HepG2 (cell line): Measurements from ENCODE around the gene RBSN. TPM values are rescaled to one million over a fixed set of nuclear protein-coding genes. Genes with fewer than 3 reads are reported as not detected.

Source experiments
- FOSL2 ChIP-seq: sonication (generic); formaldehyde crosslinking; IDR thresholded peaks from 2 replicates; pipeline ENCODE4 v1.4.0; 2020; ENCODE audit warnings: missing genetic modification reagents
- HNF4A ChIP-seq: sonication (generic); formaldehyde crosslinking; IDR thresholded peaks from 2 replicates; pipeline ENCODE4 v1.4.0; 2020; ENCODE audit warnings: missing genetic modification reagents
- KLF6 ChIP-seq: IDR thresholded peaks from 2 replicates; pipeline ENCODE4 v1.8.0; 2016; ENCODE audit warnings: missing biosample characterization, missing genetic modification reagents
- MAFF ChIP-seq: IDR thresholded peaks from 2 replicates; pipeline ENCODE4 v1.6.1; 2011; ENCODE audit warnings: low read depth, low read length, improper control_type of control experiment
- MATR3 ChIP-seq: sonication (generic); formaldehyde crosslinking; IDR thresholded peaks from 2 replicates; pipeline ENCODE4 v1.4.0; 2020; ENCODE audit warnings: missing genetic modification reagents
- MTF1 ChIP-seq: sonication (generic); formaldehyde crosslinking; IDR thresholded peaks from 2 replicates; pipeline ENCODE4 v1.5.0; 2020; ENCODE audit warnings: missing genetic modification reagents
- NCOA1 ChIP-seq: sonication (generic); formaldehyde crosslinking; IDR thresholded peaks from 2 replicates; pipeline ENCODE4 v1.9.0; 2021; ENCODE audit warnings: missing genetic modification reagents
- NCOA2 ChIP-seq: sonication (generic); formaldehyde crosslinking; IDR thresholded peaks from 2 replicates; pipeline ENCODE4 v1.8.0; 2022; ENCODE audit warnings: inconsistent platforms
- PHF5A ChIP-seq: IDR thresholded peaks from one replicate; pipeline ENCODE4 v1.6.1; 2018; ENCODE audit warnings: low read depth, missing genetic modification reagents; ENCODE audit not compliant: unreplicated experiment
- PITX1 ChIP-seq: sonication (generic); formaldehyde crosslinking; IDR thresholded peaks from 2 replicates; pipeline ENCODE4 v1.5.1; 2020; ENCODE audit warnings: mild to moderate bottlenecking, missing genetic modification reagents
- PRPF4 ChIP-seq: fragments of 200-400 bp; formaldehyde crosslinking; IDR thresholded peaks from 2 replicates; pipeline ENCODE4 v1.6.1; 2016; ENCODE audit warnings: low read length, low read depth; ENCODE audit not compliant: poor library complexity, severe bottlenecking
- REXO4 ChIP-seq: sonication (generic); formaldehyde crosslinking; IDR thresholded peaks from 2 replicates; pipeline ENCODE4 v1.8.0; 2022; ENCODE audit warnings: missing genetic modification reagents, mild to moderate bottlenecking, borderline replicate concordance
- RFX3 ChIP-seq: IDR thresholded peaks from 2 replicates; pipeline ENCODE4 v1.6.1; 2016; ENCODE audit warnings: missing biosample characterization, missing genetic modification reagents
- SAP130 ChIP-seq: IDR thresholded peaks from 2 replicates; pipeline ENCODE4 v1.6.1; 2016; ENCODE audit warnings: low read depth
- SCMH1 ChIP-seq: sonication (generic); formaldehyde crosslinking; IDR thresholded peaks from 2 replicates; pipeline ENCODE4 v1.9.0; 2021; ENCODE audit warnings: missing genetic modification reagents, mild to moderate bottlenecking, borderline replicate concordance
- SNAPC2 ChIP-seq: sonication (generic); formaldehyde crosslinking; IDR thresholded peaks from 2 replicates; pipeline ENCODE4 v1.8.1; 2022; ENCODE audit warnings: mild to moderate bottlenecking, missing genetic modification reagents
- U2AF1 ChIP-seq: fragments of 200-400 bp; formaldehyde crosslinking; optimal IDR thresholded peaks from 2 replicates; pipeline ENCODE3; 2017; ENCODE audit warnings: mild to moderate bottlenecking, low read depth, low read length
- ZNF430 ChIP-seq: sonication (generic); formaldehyde crosslinking; IDR thresholded peaks from 2 replicates; pipeline ENCODE4 v1.9.0; 2021; ENCODE audit warnings: mild to moderate bottlenecking, missing genetic modification reagents
- ZNF570 ChIP-seq: sonication (generic); formaldehyde crosslinking; IDR thresholded peaks from 2 replicates; pipeline ENCODE4 v1.4.0; 2020; ENCODE audit warnings: mild to moderate bottlenecking, missing genetic modification reagents, borderline replicate concordance
- polyA plus RNA-seq, 8 experiments: library from polyadenylated mRNA; depleted of rRNA in 3 of 8; stranded (reverse) in 7 of 8; unstranded in 1 of 8; fragments of >200 nt; fragmentation: Illumina TruSeq in 4 of 8; extraction: Trizol in 4 of 8; gene quantifications; 2 replicates each; pipeline versions ENCODE4 v1.2.1 to v1.2.3, GENCODE V29; 2011 to 2016; ENCODE audit warnings: low read depth in 4 of 8, missing spikeins in 1 of 8, mixed read lengths in 1 of 8; ENCODE audit not compliant: insufficient read depth in 1 of 8
- total RNA-seq, 5 experiments: library from RNA; depleted of rRNA; stranded (reverse); fragments of >200 nt; fragmentation: Illumina TruSeq; extraction: Trizol; gene quantifications; 2 replicates each; pipeline ENCODE4 v1.2.3, GENCODE V29; 2016; ENCODE audit warnings: low read depth in 1 of 5
- TF ChIP-seq, protein P1 (sequence below): sonication (generic); formaldehyde crosslinking; IDR thresholded peaks from 2 replicates; pipeline ENCODE4 v1.4.0; 2020; ENCODE audit warnings: missing genetic modification reagents, borderline replicate concordance
- TF ChIP-seq, protein P2 (sequence below): sonication (generic); formaldehyde crosslinking; IDR thresholded peaks from 2 replicates; pipeline ENCODE4 v1.8.0; 2022; ENCODE audit warnings: mild to moderate bottlenecking, missing genetic modification reagents, borderline replicate concordance
- TF ChIP-seq, protein P3 (sequence below): sonication (generic); formaldehyde crosslinking; IDR thresholded peaks from 2 replicates; pipeline ENCODE4 v1.8.1; 2023; ENCODE audit warnings: mild to moderate bottlenecking, missing genetic modification reagents
- TF ChIP-seq, protein P4 (sequence below): sonication (generic); formaldehyde crosslinking; IDR thresholded peaks from 2 replicates; pipeline ENCODE4 v1.4.0; 2020; ENCODE audit warnings: missing genetic modification reagents
- TF ChIP-seq, protein P5 (sequence below): fragments of 450-650 bp; IDR thresholded peaks from 2 replicates; pipeline ENCODE4 v1.6.1; 2017

The RBSN gene
- total and polyA plus RNA-seq, 2 of the 13 experiments (the other 11 are each of a cell fraction or from before 2014, with no cell fraction given) = 7.9 to 11.8 TPM

DNA sequence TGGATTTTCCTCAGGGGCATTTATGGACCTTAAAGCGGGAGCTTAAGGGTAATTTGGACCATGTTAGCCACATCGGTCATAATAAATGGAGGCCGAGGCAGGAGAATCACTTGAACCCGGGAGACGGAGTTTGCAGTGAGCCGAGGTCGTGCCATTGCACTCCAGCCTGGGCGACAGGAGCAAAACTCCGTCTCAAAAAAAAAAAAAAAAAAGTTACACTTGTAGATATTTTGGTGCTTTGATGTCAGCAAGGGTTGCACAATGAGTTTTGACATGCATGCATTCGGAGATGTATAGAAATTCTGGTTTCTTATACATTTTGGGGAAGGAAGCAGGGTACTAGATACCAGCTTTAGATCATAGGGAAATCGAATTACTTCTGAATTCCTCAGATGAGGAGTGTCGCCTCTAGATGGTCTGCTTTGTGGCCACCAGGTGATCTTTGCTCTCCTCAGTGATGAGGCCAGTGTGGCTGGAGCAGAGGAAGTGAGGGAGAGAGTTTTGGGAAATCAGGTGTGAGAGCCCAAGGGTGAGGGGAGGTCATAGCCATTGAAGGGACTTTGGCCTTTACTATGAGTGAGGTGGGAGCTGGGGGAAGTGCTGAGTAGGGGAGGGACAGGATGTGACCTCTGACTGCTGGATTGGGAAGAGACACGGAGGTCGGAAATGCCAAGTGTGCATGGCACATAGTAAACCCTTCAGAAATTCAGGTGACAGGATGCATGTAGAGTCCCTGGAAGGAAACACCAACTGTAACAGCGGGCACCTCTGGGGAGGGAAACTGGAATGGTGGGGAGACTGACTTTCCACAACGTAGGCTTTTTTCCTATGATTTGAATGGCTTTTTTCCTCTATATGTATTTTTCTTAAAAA is 8.4 kb upstream of the RBSN start (continued):
- TF ChIP-seq REXO4 (CRISPR knock-in tag) (no peak), SNAPC2 (CRISPR knock-in tag) (peak; percentile 29; the same call in 1 of the 2 replicates), NCOA2 (CRISPR knock-in tag) (peak; percentile 80), SAP130 (CRISPR knock-in tag) (peak; percentile 71), FOSL2 (no peak), NCOA1 (CRISPR knock-in tag) (0 out of 2 replicates have a peak, but pooled peaks have one; percentile 57), ZNF570 (CRISPR knock-in tag) (no peak), HNF4A (CRISPR knock-in tag) (peak; percentile 96), PHF5A (CRISPR knock-in tag) (no peak), SCMH1 (CRISPR knock-in tag) (no peak), U2AF1 (no peak), PITX1 (CRISPR knock-in tag) (peak; percentile 63; the same call in 1 of the 2 replicates), ZNF430 (CRISPR knock-in tag) (peak; percentile 74; the same call in 1 of the 2 replicates), KLF6 (CRISPR knock-in tag) (no peak), RFX3 (CRISPR knock-in tag) (no peak), MTF1 (CRISPR knock-in tag) (no peak), MATR3 (CRISPR knock-in tag) (no peak), MAFF (0 out of 2 replicates have a peak, but pooled peaks have one; percentile 15), PRPF4 (no peak)
- TF ChIP-seq, protein P1, sequence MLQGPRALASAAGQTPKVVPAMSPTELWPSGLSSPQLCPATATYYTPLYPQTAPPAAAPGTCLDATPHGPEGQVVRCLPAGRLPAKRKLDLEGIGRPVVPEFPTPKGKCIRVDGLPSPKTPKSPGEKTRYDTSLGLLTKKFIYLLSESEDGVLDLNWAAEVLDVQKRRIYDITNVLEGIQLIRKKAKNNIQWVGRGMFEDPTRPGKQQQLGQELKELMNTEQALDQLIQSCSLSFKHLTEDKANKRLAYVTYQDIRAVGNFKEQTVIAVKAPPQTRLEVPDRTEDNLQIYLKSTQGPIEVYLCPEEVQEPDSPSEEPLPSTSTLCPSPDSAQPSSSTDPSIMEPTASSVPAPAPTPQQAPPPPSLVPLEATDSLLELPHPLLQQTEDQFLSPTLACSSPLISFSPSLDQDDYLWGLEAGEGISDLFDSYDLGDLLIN (CRISPR knock-in tag) = no peak
- TF ChIP-seq, protein P2, sequence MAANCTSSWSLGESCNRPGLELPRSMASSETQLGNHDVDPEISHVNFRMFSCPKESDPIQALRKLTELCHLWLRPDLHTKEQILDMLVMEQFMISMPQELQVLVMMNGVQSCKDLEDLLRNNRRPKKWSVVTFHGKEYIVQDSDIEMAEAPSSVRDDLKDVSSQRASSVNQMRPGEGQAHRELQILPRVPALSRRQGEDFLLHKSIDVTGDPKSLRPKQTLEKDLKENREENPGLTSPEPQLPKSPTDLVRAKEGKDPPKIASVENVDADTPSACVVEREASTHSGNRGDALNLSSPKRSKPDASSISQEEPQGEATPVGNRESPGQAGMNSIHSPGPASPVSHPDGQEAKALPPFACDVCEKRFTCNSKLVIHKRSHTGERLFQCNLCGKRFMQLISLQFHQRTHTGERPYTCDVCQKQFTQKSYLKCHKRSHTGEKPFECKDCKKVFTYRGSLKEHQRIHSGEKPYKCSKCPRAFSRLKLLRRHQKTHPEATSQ (CRISPR knock-in tag) = peak; percentile 55; the same call in 1 of the 2 replicates
- TF ChIP-seq, protein P3, sequence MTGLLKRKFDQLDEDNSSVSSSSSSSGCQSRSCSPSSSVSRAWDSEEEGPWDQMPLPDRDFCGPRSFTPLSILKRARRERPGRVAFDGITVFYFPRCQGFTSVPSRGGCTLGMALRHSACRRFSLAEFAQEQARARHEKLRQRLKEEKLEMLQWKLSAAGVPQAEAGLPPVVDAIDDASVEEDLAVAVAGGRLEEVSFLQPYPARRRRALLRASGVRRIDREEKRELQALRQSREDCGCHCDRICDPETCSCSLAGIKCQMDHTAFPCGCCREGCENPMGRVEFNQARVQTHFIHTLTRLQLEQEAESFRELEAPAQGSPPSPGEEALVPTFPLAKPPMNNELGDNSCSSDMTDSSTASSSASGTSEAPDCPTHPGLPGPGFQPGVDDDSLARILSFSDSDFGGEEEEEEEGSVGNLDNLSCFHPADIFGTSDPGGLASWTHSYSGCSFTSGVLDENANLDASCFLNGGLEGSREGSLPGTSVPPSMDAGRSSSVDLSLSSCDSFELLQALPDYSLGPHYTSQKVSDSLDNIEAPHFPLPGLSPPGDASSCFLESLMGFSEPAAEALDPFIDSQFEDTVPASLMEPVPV = no peak; the same call in 1 of the 2 replicates
- TF ChIP-seq, protein P4, sequence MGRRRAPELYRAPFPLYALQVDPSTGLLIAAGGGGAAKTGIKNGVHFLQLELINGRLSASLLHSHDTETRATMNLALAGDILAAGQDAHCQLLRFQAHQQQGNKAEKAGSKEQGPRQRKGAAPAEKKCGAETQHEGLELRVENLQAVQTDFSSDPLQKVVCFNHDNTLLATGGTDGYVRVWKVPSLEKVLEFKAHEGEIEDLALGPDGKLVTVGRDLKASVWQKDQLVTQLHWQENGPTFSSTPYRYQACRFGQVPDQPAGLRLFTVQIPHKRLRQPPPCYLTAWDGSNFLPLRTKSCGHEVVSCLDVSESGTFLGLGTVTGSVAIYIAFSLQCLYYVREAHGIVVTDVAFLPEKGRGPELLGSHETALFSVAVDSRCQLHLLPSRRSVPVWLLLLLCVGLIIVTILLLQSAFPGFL (CRISPR knock-in tag) = no peak
- TF ChIP-seq, protein P5, sequence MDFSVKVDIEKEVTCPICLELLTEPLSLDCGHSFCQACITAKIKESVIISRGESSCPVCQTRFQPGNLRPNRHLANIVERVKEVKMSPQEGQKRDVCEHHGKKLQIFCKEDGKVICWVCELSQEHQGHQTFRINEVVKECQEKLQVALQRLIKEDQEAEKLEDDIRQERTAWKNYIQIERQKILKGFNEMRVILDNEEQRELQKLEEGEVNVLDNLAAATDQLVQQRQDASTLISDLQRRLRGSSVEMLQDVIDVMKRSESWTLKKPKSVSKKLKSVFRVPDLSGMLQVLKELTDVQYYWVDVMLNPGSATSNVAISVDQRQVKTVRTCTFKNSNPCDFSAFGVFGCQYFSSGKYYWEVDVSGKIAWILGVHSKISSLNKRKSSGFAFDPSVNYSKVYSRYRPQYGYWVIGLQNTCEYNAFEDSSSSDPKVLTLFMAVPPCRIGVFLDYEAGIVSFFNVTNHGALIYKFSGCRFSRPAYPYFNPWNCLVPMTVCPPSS = no peak
